Parathyroid adenoma (tissue), 2 donors: ENCODE data around the gene RAB8A.

ENCODE experiments used
- H2AFZ ChIP-seq: fragments of 300-600 bp; sonication (generic); one replicate; pipeline ENCODE4 v1.7.0; 2017; ENCODE audit warnings: antibody characterized with exemption, mild to moderate bottlenecking
- H3K27ac ChIP-seq: fragments of 300-600 bp; sonication (generic); one replicate; pipeline ENCODE4 v1.7.0; 2017
- H3K27me3 ChIP-seq: fragments of 300-600 bp; sonication (generic); one replicate; pipeline ENCODE4 v1.7.0; 2017; ENCODE audit warnings: low read length; ENCODE audit not compliant: control insufficient read depth, insufficient read depth
- H3K36me3 ChIP-seq: fragments of 300-600 bp; sonication (generic); one replicate; pipeline ENCODE4 v1.7.0; 2017; ENCODE audit warnings: low read length; ENCODE audit not compliant: control insufficient read depth, insufficient read depth
- H3K4me1 ChIP-seq: fragments of 300-600 bp; sonication (generic); one replicate; pipeline ENCODE4 v1.7.0; 2017; ENCODE audit warnings: control low read depth
- H3K4me2 ChIP-seq: fragments of 300-600 bp; sonication (generic); one replicate; pipeline ENCODE4 v1.7.0; 2017; ENCODE audit warnings: low read length
- H3K4me3 ChIP-seq: fragments of 300-600 bp; sonication (generic); one replicate; pipeline ENCODE4 v1.7.0; 2017; ENCODE audit warnings: low read depth, low read length
- H3K79me2 ChIP-seq: fragments of 300-600 bp; sonication (generic); one replicate; pipeline ENCODE4 v1.7.0; 2017; ENCODE audit warnings: control low read depth
- H3K9ac ChIP-seq: fragments of 300-600 bp; sonication (generic); one replicate; pipeline ENCODE4 v1.7.0; 2017; ENCODE audit warnings: mild to moderate bottlenecking
- H3K9me3 ChIP-seq: fragments of 300-600 bp; sonication (generic); one replicate; pipeline ENCODE4 v1.7.0; 2017; ENCODE audit warnings: low read length; ENCODE audit not compliant: control insufficient read depth
- TF ChIP-seq, protein P1 (sequence below): fragments of 300-600 bp; sonication (generic); IDR thresholded peaks from one replicate; pipeline ENCODE4 v1.7.0; 2017; ENCODE audit warnings: antibody characterized with exemption, mild to moderate bottlenecking
- donor health status: primary hyperparathyroidism.

Gene RAB8A

DNA sequence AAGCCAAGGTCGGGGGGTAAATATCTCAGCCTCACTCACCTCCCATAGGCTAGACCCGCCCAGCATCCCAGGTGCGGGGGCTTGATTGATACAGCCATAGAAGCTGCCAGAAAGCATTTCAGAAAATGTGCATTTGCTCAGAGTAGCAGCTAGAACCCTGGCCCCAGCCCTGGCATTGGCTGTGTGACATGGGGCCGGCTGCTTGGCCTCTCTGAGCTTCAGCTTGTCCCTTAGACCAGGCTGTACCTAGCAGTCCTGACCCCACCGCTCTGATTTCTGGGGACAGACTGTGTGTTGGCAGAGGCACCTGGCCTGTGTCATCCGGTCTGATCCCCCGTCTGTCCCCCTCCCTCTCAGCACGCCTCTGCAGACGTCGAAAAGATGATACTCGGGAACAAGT is 15.4 kb downstream of the RAB8A start:
- no peak overlapping the region for H3K9ac ChIP-seq
- no peak overlapping the region for H3K27ac ChIP-seq
- TF ChIP-seq, protein P1, sequence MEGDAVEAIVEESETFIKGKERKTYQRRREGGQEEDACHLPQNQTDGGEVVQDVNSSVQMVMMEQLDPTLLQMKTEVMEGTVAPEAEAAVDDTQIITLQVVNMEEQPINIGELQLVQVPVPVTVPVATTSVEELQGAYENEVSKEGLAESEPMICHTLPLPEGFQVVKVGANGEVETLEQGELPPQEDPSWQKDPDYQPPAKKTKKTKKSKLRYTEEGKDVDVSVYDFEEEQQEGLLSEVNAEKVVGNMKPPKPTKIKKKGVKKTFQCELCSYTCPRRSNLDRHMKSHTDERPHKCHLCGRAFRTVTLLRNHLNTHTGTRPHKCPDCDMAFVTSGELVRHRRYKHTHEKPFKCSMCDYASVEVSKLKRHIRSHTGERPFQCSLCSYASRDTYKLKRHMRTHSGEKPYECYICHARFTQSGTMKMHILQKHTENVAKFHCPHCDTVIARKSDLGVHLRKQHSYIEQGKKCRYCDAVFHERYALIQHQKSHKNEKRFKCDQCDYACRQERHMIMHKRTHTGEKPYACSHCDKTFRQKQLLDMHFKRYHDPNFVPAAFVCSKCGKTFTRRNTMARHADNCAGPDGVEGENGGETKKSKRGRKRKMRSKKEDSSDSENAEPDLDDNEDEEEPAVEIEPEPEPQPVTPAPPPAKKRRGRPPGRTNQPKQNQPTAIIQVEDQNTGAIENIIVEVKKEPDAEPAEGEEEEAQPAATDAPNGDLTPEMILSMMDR, result no peak

DNA sequence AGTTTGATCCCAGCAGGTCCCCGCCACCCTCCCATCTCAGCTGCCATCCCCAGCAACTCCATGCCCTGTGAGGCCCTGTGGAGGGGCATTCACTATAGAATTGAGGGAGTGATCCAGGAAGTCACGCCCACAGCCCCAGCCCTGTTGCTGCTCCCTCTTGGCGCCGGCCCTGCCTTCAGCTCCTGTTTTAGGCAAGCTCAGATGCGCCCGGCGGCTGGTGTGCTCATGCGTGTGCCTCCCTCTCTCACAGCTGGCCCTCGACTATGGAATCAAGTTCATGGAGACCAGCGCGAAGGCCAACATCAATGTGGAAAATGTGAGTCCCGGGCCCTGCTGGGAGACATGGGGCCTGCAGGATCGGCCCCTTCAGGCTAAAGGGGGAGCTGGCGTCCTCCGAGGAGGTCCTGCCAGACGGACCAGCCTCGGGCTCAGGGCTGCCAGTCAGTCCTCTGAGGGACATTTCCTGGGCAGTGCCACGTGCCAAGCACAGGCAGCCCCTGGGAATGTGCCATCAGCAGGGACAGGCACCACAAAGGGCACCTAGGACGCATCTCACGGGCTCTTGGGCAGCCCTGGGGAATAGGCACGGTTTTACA is 16.2 kb downstream of the RAB8A start:
- no peak overlapping the region for H3K4me3 ChIP-seq
- H3K79me2 ChIP-seq, result no peaks in the 10 kb centered on the region
- no peak overlapping the region for H3K4me2 ChIP-seq
- no peak overlapping the region for H3K27ac ChIP-seq
- TF ChIP-seq, protein P1, result no peak
- no peaks in the 10 kb centered on the region for H3K4me1 ChIP-seq
- no peak overlapping the region for H2AFZ ChIP-seq
- H3K9me3 ChIP-seq, result no peaks in the 10 kb centered on the region
- H3K27me3 ChIP-seq, result no peaks in the 10 kb centered on the region
- no peaks in the 10 kb centered on the region for H3K36me3 ChIP-seq
- no peak overlapping the region for H3K9ac ChIP-seq

More for the DNA sequence above, 15.4 kb downstream of the RAB8A start:
- Histone ChIP-seq H3K4me2 (no peak overlapping the region), H3K4me1 (no peaks in the 10 kb centered on the region), H3K79me2 (no peaks in the 10 kb centered on the region), H3K4me3 (no peak overlapping the region), H2AFZ (no peak overlapping the region), H3K27me3 (no peaks in the 10 kb centered on the region), H3K36me3 (no peaks in the 10 kb centered on the region), H3K9me3 (no peaks in the 10 kb centered on the region)

DNA sequence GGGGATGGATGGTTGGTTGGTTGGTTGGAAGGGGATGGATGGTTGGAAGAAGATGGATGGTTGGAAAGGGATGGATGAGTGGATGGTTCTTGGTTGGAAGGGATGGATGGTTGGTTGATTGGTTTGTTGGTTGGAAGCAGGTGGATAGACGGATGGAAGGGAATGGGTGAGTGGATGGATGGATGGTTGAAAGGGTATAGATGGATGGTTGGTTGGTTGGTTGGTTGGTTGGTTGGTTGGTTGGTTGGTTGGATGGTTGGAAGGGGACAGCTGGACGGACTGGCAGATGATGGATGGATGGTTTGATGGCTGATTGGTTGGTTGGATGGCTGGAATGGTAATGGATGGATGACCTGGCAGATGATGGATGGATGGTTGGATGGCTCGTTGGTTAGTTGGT is 20.0 kb downstream of the RAB8A start:
- Histone ChIP-seq H3K27me3 (no peaks in the 10 kb centered on the region), H3K9me3 (no peaks in the 10 kb centered on the region), H2AFZ (no peak overlapping the region), H3K9ac (no peak overlapping the region), H3K4me3 (no peak overlapping the region), H3K79me2 (no peaks in the 10 kb centered on the region), H3K27ac (no peak overlapping the region), H3K36me3 (no peaks in the 10 kb centered on the region), H3K4me1 (no peaks in the 10 kb centered on the region), H3K4me2 (no peak overlapping the region)
- TF ChIP-seq, protein P1, result no peak

DNA sequence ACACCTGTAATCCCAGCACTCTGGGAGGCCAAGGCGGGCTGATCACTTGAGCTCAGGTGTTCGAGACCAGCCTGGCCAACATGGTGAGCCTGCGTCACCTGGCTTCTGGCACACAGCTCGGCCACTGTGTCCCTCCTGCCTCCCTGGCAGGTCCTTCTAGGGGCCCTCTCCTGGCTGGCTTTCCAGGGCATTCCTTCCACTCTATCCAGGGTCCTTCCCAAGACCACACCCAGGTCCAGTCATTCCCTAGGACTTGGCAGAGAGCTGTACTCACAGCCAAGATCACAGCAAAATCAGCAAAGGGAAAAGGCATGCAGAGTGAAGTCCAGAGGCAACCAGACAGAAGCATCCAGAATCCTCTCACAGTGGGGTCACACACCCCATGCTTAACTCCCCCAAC is 22.1 kb downstream of the RAB8A start:
- H3K4me3 ChIP-seq, result no peak overlapping the region

DNA sequence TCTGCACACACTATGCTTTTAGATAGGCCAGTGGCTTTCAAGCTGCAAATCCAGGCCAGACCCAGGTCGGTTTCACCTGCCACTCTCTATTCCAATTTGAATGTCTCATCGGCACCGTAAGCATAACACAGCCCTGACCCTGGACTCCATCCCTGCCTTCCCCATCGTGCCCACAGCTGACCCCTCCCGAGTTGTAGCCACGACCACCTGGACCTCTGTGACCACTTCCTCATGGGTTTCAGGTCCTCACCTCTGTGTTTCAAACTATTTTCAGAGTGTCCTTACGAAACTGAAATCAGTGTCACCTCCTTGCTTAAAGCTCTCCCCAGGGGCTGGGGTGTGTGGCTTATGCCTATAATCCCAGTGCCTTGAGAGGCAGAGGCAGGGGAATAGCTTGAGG is 22.8 kb downstream of the RAB8A start:
- Histone ChIP-seq H2AFZ (no peak overlapping the region), H3K4me3 (no peak overlapping the region), H3K36me3 (no peaks in the 10 kb centered on the region), H3K9me3 (no peaks in the 10 kb centered on the region), H3K27me3 (no peaks in the 10 kb centered on the region), H3K79me2 (no peaks in the 10 kb centered on the region), H3K27ac (no peak overlapping the region), H3K9ac (no peak overlapping the region), H3K4me1 (no peaks in the 10 kb centered on the region), H3K4me2 (no peak overlapping the region)
- TF ChIP-seq, protein P1, result no peak

More for the DNA sequence above, 22.1 kb downstream of the RAB8A start:
- TF ChIP-seq, protein P1, result no peak
- Histone ChIP-seq H3K9ac (no peak overlapping the region), H3K36me3 (no peaks in the 10 kb centered on the region), H2AFZ (no peak overlapping the region), H3K27ac (no peak overlapping the region), H3K4me1 (no peaks in the 10 kb centered on the region), H3K27me3 (no peaks in the 10 kb centered on the region), H3K4me2 (no peak overlapping the region), H3K9me3 (no peaks in the 10 kb centered on the region), H3K79me2 (no peaks in the 10 kb centered on the region)
